Measurements from ENCODE around the gene HSD17B3.

DNA sequence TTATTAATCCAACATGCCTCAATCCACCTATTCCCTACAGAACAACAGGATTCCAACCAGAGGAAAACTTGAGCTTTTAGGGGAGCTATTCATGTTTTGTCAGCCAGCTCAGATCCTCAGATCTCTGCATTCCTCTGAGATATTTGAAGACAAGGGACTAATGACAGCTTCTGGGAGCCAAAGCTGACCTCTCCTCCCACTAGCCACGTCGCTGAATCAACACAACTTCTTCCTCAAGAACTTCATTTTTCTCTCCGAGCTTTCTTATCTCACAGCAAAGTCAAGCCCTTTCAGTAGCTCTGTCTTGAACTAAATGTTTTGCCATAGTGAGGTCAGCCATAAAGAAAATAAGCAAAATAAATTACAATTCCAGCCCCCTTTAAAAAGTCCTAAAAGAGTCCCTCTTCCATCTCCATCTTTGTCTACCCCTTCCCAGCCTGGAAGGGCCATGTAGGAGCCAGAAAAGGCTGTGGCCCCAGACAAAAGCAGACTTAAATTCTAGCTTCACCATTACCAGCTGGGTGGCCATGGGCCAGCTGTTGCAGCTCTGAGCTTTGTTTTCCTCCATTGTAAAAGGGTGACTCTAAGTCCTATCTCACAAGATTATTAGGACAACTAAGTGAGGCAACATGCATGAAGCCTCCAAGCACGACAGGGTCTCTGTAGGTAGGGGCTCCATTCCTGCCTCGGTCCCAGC is 65.0 kb downstream of the HSD17B3 start:
- TF ChIP-seq, protein P1, sequence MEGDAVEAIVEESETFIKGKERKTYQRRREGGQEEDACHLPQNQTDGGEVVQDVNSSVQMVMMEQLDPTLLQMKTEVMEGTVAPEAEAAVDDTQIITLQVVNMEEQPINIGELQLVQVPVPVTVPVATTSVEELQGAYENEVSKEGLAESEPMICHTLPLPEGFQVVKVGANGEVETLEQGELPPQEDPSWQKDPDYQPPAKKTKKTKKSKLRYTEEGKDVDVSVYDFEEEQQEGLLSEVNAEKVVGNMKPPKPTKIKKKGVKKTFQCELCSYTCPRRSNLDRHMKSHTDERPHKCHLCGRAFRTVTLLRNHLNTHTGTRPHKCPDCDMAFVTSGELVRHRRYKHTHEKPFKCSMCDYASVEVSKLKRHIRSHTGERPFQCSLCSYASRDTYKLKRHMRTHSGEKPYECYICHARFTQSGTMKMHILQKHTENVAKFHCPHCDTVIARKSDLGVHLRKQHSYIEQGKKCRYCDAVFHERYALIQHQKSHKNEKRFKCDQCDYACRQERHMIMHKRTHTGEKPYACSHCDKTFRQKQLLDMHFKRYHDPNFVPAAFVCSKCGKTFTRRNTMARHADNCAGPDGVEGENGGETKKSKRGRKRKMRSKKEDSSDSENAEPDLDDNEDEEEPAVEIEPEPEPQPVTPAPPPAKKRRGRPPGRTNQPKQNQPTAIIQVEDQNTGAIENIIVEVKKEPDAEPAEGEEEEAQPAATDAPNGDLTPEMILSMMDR (IDR thresholded peaks at IDR 0.05), result no peak
- no peak for TF ChIP-seq ZFX (IDR thresholded peaks at IDR 0.05; ENCODE audit: borderline replicate concordance)

Data from 22Rv1 (cell line).